ENCODE results near the gene CTNNAL1.
"Not testable (repeated sequence)": the region's sequence is repeated elsewhere in the genome, so short reads cannot be mapped to it uniquely, and the experiment has no call there.

The CTNNAL1 gene

GRCh38 chr9:109012876-109013678 is at the start of gene CTNNAL1:
Gene CTNNAL1 (minus strand): TSS chr9:109013499. CDS start chr9:109013442, 57 bp downstream.
- peak within 1 kb of the TSS; percentile 68 for H3K9ac ChIP-seq (ENCODE audit: low read depth, low read length)
- H3K9me3 ChIP-seq (ENCODE audit: control insufficient read depth, insufficient read depth, low read length), result no peaks in the 10 kb centered on the region
- H3K36me3 ChIP-seq (ENCODE audit: insufficient read depth, low read length), result no peaks in the 10 kb centered on the region
- H3K4me1 ChIP-seq (ENCODE audit: insufficient read depth, low read length), result peaks cover 17% of the 10 kb centered on the region

GRCh38 chr9:109062543-109062942 is 49.2 kb upstream of the CTNNAL1 start:
- Histone ChIP-seq H3K9ac (ENCODE audit: low read depth, low read length) (no peak overlapping the region), H3K4me1 (ENCODE audit: insufficient read depth, low read length) (no peaks in the 10 kb centered on the region), H3K36me3 (ENCODE audit: insufficient read depth, low read length) (peaks cover 15% of the 10 kb centered on the region), H3K9me3 (ENCODE audit: control insufficient read depth, insufficient read depth, low read length) (no peaks in the 10 kb centered on the region)

- H3K9me3 ChIP-seq (ENCODE audit: control insufficient read depth, insufficient read depth, low read length), result no peaks in the 10 kb centered on the region
- H3K36me3 ChIP-seq (ENCODE audit: insufficient read depth, low read length), result peaks cover 19% of the 10 kb centered on the region
- H3K9ac ChIP-seq (ENCODE audit: low read depth, low read length), result no peak overlapping the region
- H3K4me1 ChIP-seq (ENCODE audit: insufficient read depth, low read length), result no peaks in the 10 kb centered on the region
Observed at GRCh38 chr9:109060191-109060590, 46.9 kb upstream of the CTNNAL1 start.

GRCh38 chr9:109053121-109053520 is 39.8 kb upstream of the CTNNAL1 start:
- peaks cover 30% of the 10 kb centered on the region for H3K36me3 ChIP-seq (ENCODE audit: insufficient read depth, low read length)
- H3K4me1 ChIP-seq (ENCODE audit: insufficient read depth, low read length); H3K9me3 ChIP-seq (ENCODE audit: control insufficient read depth, insufficient read depth, low read length); H3K9ac ChIP-seq (ENCODE audit: low read depth, low read length): not testable (repeated sequence)

- no peaks in the 10 kb centered on the region; the same call in 1 of the 2 replicates for H3K4me1 ChIP-seq (ENCODE audit: insufficient read depth, low read length)
- H3K36me3 ChIP-seq (ENCODE audit: insufficient read depth, low read length), result peaks cover 30% of the 10 kb centered on the region
- H3K9me3 ChIP-seq (ENCODE audit: control insufficient read depth, insufficient read depth, low read length), result no peaks in the 10 kb centered on the region
- no peak overlapping the region for H3K9ac ChIP-seq (ENCODE audit: low read depth, low read length)
Observed at GRCh38 chr9:109052416-109052815, 39.1 kb upstream of the CTNNAL1 start.

- Histone ChIP-seq H3K4me1 (ENCODE audit: insufficient read depth, low read length) (no peaks in the 10 kb centered on the region; the same call in 1 of the 2 replicates), H3K9ac (ENCODE audit: low read depth, low read length) (no peak overlapping the region), H3K36me3 (ENCODE audit: insufficient read depth, low read length) (peaks cover 28% of the 10 kb centered on the region), H3K9me3 (ENCODE audit: control insufficient read depth, insufficient read depth, low read length) (no peaks in the 10 kb centered on the region)
Observed at GRCh38 chr9:109051733-109052132, 38.4 kb upstream of the CTNNAL1 start.

- peaks cover 28% of the 10 kb centered on the region for H3K36me3 ChIP-seq (ENCODE audit: insufficient read depth, low read length)
- H3K4me1 ChIP-seq (ENCODE audit: insufficient read depth, low read length), result no peaks in the 10 kb centered on the region; the same call in 1 of the 2 replicates
- no peak overlapping the region for H3K9ac ChIP-seq (ENCODE audit: low read depth, low read length)
- H3K9me3 ChIP-seq (ENCODE audit: control insufficient read depth, insufficient read depth, low read length), result no peaks in the 10 kb centered on the region
Observed at GRCh38 chr9:109050444-109050843, 37.1 kb upstream of the CTNNAL1 start.

GRCh38 chr9:109048822-109049221 is 35.5 kb upstream of the CTNNAL1 start:
- Histone ChIP-seq H3K9me3 (ENCODE audit: control insufficient read depth, insufficient read depth, low read length) (no peaks in the 10 kb centered on the region), H3K4me1 (ENCODE audit: insufficient read depth, low read length) (no peaks in the 10 kb centered on the region), H3K36me3 (ENCODE audit: insufficient read depth, low read length) (peaks cover 31% of the 10 kb centered on the region), H3K9ac (ENCODE audit: low read depth, low read length) (no peak overlapping the region)

GRCh38 chr9:109047259-109047658 is 34.0 kb upstream of the CTNNAL1 start:
- Histone ChIP-seq H3K9me3 (ENCODE audit: control insufficient read depth, insufficient read depth, low read length) (no peaks in the 10 kb centered on the region), H3K36me3 (ENCODE audit: insufficient read depth, low read length) (peaks cover 19% of the 10 kb centered on the region), H3K4me1 (ENCODE audit: insufficient read depth, low read length) (no peaks in the 10 kb centered on the region), H3K9ac (ENCODE audit: low read depth, low read length) (no peak overlapping the region)

- Histone ChIP-seq H3K9ac (ENCODE audit: low read depth, low read length) (no peak overlapping the region), H3K4me1 (ENCODE audit: insufficient read depth, low read length) (no peaks in the 10 kb centered on the region), H3K36me3 (ENCODE audit: insufficient read depth, low read length) (peaks cover 18% of the 10 kb centered on the region), H3K9me3 (ENCODE audit: control insufficient read depth, insufficient read depth, low read length) (no peaks in the 10 kb centered on the region)
Observed at GRCh38 chr9:109046346-109046745, 33.0 kb upstream of the CTNNAL1 start.

GRCh38 chr9:109043578-109043977 is 30.3 kb upstream of the CTNNAL1 start:
- Histone ChIP-seq H3K4me1 (ENCODE audit: insufficient read depth, low read length) (no peaks in the 10 kb centered on the region), H3K36me3 (ENCODE audit: insufficient read depth, low read length) (peaks cover 6% of the 10 kb centered on the region), H3K9me3 (ENCODE audit: control insufficient read depth, insufficient read depth, low read length) (no peaks in the 10 kb centered on the region), H3K9ac (ENCODE audit: low read depth, low read length) (no peak overlapping the region)

GRCh38 chr9:109040571-109040970 is 27.3 kb upstream of the CTNNAL1 start:
- Histone ChIP-seq H3K4me1 (ENCODE audit: insufficient read depth, low read length) (no peaks in the 10 kb centered on the region; the same call in 1 of the 2 replicates), H3K9me3 (ENCODE audit: control insufficient read depth, insufficient read depth, low read length) (no peaks in the 10 kb centered on the region), H3K9ac (ENCODE audit: low read depth, low read length) (no peak overlapping the region), H3K36me3 (ENCODE audit: insufficient read depth, low read length) (peaks cover 3% of the 10 kb centered on the region)

GRCh38 chr9:109039539-109039938 is 26.2 kb upstream of the CTNNAL1 start:
- H3K36me3 ChIP-seq (ENCODE audit: insufficient read depth, low read length), result no peaks in the 10 kb centered on the region; the same call in none of the 2 replicates
- H3K9ac ChIP-seq (ENCODE audit: low read depth, low read length), result no peak overlapping the region
- no peaks in the 10 kb centered on the region; the same call in 1 of the 2 replicates for H3K4me1 ChIP-seq (ENCODE audit: insufficient read depth, low read length)
- no peaks in the 10 kb centered on the region for H3K9me3 ChIP-seq (ENCODE audit: control insufficient read depth, insufficient read depth, low read length)

GRCh38 chr9:109037946-109038715 is 24.8 kb upstream of the CTNNAL1 start:
- H3K9me3 ChIP-seq (ENCODE audit: control insufficient read depth, insufficient read depth, low read length), result no peaks in the 10 kb centered on the region
- no peaks in the 10 kb centered on the region; the same call in none of the 2 replicates for H3K36me3 ChIP-seq (ENCODE audit: insufficient read depth, low read length)
- H3K9ac ChIP-seq (ENCODE audit: low read depth, low read length), result no peak overlapping the region
- H3K4me1 ChIP-seq (ENCODE audit: insufficient read depth, low read length), result no peaks in the 10 kb centered on the region; the same call in 1 of the 2 replicates

Measured in ES-I3 (cell line).